ENCODE data around the gene GPC2.
"Not testable (repeated sequence)": the region's sequence is repeated elsewhere in the genome, so short reads cannot be mapped to it uniquely, and the experiment has no call there.

GPC2 gene

GRCh38 chr7:100195222-100195621, 18.0 kb upstream of the GPC2 start:
- Histone ChIP-seq H3K9ac (ENCODE audit: low read length) (no peak overlapping the region), H3K4me3 (ENCODE audit: low read length) (no peak overlapping the region), H3K9me3 (ENCODE audit: control insufficient read depth, low read length) (no peaks in the 10 kb centered on the region), H3K36me3 (ENCODE audit: control insufficient read depth, insufficient read depth, low read length, severe bottlenecking) (no peaks in the 10 kb centered on the region), H3K4me1 (ENCODE audit: control insufficient read depth, insufficient read depth, low read length) (peaks cover 24% of the 10 kb centered on the region), H3K27me3 (replicated peaks; ENCODE audit: control insufficient read depth, insufficient read depth, low read length) (no peaks in the 10 kb centered on the region)
- DNase-seq (ENCODE audit: low read depth) = no peak

GRCh38 chr7:100192969-100193368, 15.8 kb upstream of the GPC2 start:
- Histone ChIP-seq H3K4me1 (ENCODE audit: control insufficient read depth, insufficient read depth, low read length) (peaks cover 30% of the 10 kb centered on the region), H3K9ac (ENCODE audit: low read length) (no peak overlapping the region)
- no peak for DNase-seq (ENCODE audit: low read depth)

GRCh38 chr7:100192281-100192862, 15.2 kb upstream of the GPC2 start:
- not testable (repeated sequence) for H3K27me3 ChIP-seq (replicated peaks; ENCODE audit: control insufficient read depth, insufficient read depth, low read length); DNase-seq (ENCODE audit: low read depth); H3K4me3 ChIP-seq (ENCODE audit: low read length); H3K36me3 ChIP-seq (ENCODE audit: control insufficient read depth, insufficient read depth, low read length, severe bottlenecking); H3K9me3 ChIP-seq (ENCODE audit: control insufficient read depth, low read length)
- peak overlapping the region; percentile 41 for H3K9ac ChIP-seq (ENCODE audit: low read length)
- peaks cover 30% of the 10 kb centered on the region for H3K4me1 ChIP-seq (ENCODE audit: control insufficient read depth, insufficient read depth, low read length)

More at GRCh38 chr7:100192969-100193368, 15.8 kb upstream of the GPC2 start:
- no peaks in the 10 kb centered on the region for H3K27me3 ChIP-seq (replicated peaks; ENCODE audit: control insufficient read depth, insufficient read depth, low read length)
- H3K4me3 ChIP-seq (ENCODE audit: low read length) = no peak overlapping the region
- H3K36me3 ChIP-seq (ENCODE audit: control insufficient read depth, insufficient read depth, low read length, severe bottlenecking) = no peaks in the 10 kb centered on the region
- H3K9me3 ChIP-seq (ENCODE audit: control insufficient read depth, low read length) = no peaks in the 10 kb centered on the region

- Histone ChIP-seq H3K4me3 (ENCODE audit: low read length) (no peak overlapping the region), H3K36me3 (ENCODE audit: control insufficient read depth, insufficient read depth, low read length, severe bottlenecking) (no peaks in the 10 kb centered on the region), H3K4me1 (ENCODE audit: control insufficient read depth, insufficient read depth, low read length) (peaks cover 30% of the 10 kb centered on the region), H3K9ac (ENCODE audit: low read length) (peak overlapping the region; percentile 41), H3K9me3 (ENCODE audit: control insufficient read depth, low read length) (no peaks in the 10 kb centered on the region), H3K27me3 (replicated peaks; ENCODE audit: control insufficient read depth, insufficient read depth, low read length) (no peaks in the 10 kb centered on the region)
- DNase-seq (ENCODE audit: low read depth) = peak; percentile 34
Measured at GRCh38 chr7:100191775-100192174, 14.6 kb upstream of the GPC2 start.

- peak; percentile 65 for DNase-seq (ENCODE audit: low read depth)
- Histone ChIP-seq H3K4me1 (ENCODE audit: control insufficient read depth, insufficient read depth, low read length) (peaks cover 30% of the 10 kb centered on the region), H3K9me3 (ENCODE audit: control insufficient read depth, low read length) (no peaks in the 10 kb centered on the region), H3K4me3 (ENCODE audit: low read length) (no peak overlapping the region), H3K27me3 (replicated peaks; ENCODE audit: control insufficient read depth, insufficient read depth, low read length) (no peaks in the 10 kb centered on the region), H3K36me3 (ENCODE audit: control insufficient read depth, insufficient read depth, low read length, severe bottlenecking) (no peaks in the 10 kb centered on the region), H3K9ac (ENCODE audit: low read length) (peak overlapping the region; percentile 66)
Measured at GRCh38 chr7:100190048-100190711, 13.0 kb upstream of the GPC2 start.

GRCh38 chr7:100189061-100189460, 11.9 kb upstream of the GPC2 start:
- Histone ChIP-seq H3K4me1 (ENCODE audit: control insufficient read depth, insufficient read depth, low read length) (peaks cover 30% of the 10 kb centered on the region), H3K36me3 (ENCODE audit: control insufficient read depth, insufficient read depth, low read length, severe bottlenecking) (no peaks in the 10 kb centered on the region), H3K27me3 (replicated peaks; ENCODE audit: control insufficient read depth, insufficient read depth, low read length) (no peaks in the 10 kb centered on the region), H3K9ac (ENCODE audit: low read length) (no peak overlapping the region), H3K9me3 (ENCODE audit: control insufficient read depth, low read length) (no peaks in the 10 kb centered on the region), H3K4me3 (ENCODE audit: low read length) (no peak overlapping the region)
- no peak for DNase-seq (ENCODE audit: low read depth)

- Histone ChIP-seq H3K27me3 (replicated peaks; ENCODE audit: control insufficient read depth, insufficient read depth, low read length) (no peaks in the 10 kb centered on the region), H3K36me3 (ENCODE audit: control insufficient read depth, insufficient read depth, low read length, severe bottlenecking) (no peaks in the 10 kb centered on the region), H3K9ac (ENCODE audit: low read length) (no peak overlapping the region), H3K4me3 (ENCODE audit: low read length) (no peak overlapping the region), H3K9me3 (ENCODE audit: control insufficient read depth, low read length) (no peaks in the 10 kb centered on the region), H3K4me1 (ENCODE audit: control insufficient read depth, insufficient read depth, low read length) (peaks cover 11% of the 10 kb centered on the region)
- no peak for DNase-seq (ENCODE audit: low read depth)
Measured at GRCh38 chr7:100185726-100186125, 8.5 kb upstream of the GPC2 start.

- not testable (repeated sequence) for H3K4me3 ChIP-seq (ENCODE audit: low read length); H3K9me3 ChIP-seq (ENCODE audit: control insufficient read depth, low read length); H3K9ac ChIP-seq (ENCODE audit: low read length); DNase-seq (ENCODE audit: low read depth); H3K27me3 ChIP-seq (replicated peaks; ENCODE audit: control insufficient read depth, insufficient read depth, low read length); H3K4me1 ChIP-seq (ENCODE audit: control insufficient read depth, insufficient read depth, low read length); H3K36me3 ChIP-seq (ENCODE audit: control insufficient read depth, insufficient read depth, low read length, severe bottlenecking)
Measured at GRCh38 chr7:100183090-100183489, 5.9 kb upstream of the GPC2 start.

GRCh38 chr7:100182616-100183015, 5.4 kb upstream of the GPC2 start:
- not testable (repeated sequence) for DNase-seq (ENCODE audit: low read depth); H3K4me3 ChIP-seq (ENCODE audit: low read length); H3K9me3 ChIP-seq (ENCODE audit: control insufficient read depth, low read length); H3K36me3 ChIP-seq (ENCODE audit: control insufficient read depth, insufficient read depth, low read length, severe bottlenecking); H3K4me1 ChIP-seq (ENCODE audit: control insufficient read depth, insufficient read depth, low read length); H3K27me3 ChIP-seq (replicated peaks; ENCODE audit: control insufficient read depth, insufficient read depth, low read length); H3K9ac ChIP-seq (ENCODE audit: low read length)

- not testable (repeated sequence) for H3K4me1 ChIP-seq (ENCODE audit: control insufficient read depth, insufficient read depth, low read length); H3K4me3 ChIP-seq (ENCODE audit: low read length); DNase-seq (ENCODE audit: low read depth); H3K9me3 ChIP-seq (ENCODE audit: control insufficient read depth, low read length); H3K9ac ChIP-seq (ENCODE audit: low read length); H3K36me3 ChIP-seq (ENCODE audit: control insufficient read depth, insufficient read depth, low read length, severe bottlenecking); H3K27me3 ChIP-seq (replicated peaks; ENCODE audit: control insufficient read depth, insufficient read depth, low read length)
Measured at GRCh38 chr7:100180084-100180483, 2.9 kb upstream of the GPC2 start.

GRCh38 chr7:100176096-100177044, 811 bp downstream of the GPC2 start:
- no peaks in the 10 kb centered on the region for H3K9me3 ChIP-seq (ENCODE audit: control insufficient read depth, low read length)
- peaks cover 20% of the 10 kb centered on the region for H3K27me3 ChIP-seq (replicated peaks; ENCODE audit: control insufficient read depth, insufficient read depth, low read length)
- peak overlapping the region; percentile 83 for H3K4me3 ChIP-seq (ENCODE audit: low read length)
- H3K9ac ChIP-seq (ENCODE audit: low read length) = peak overlapping the region; percentile 78
- no peak for DNase-seq (ENCODE audit: low read depth)
- no peaks in the 10 kb centered on the region for H3K4me1 ChIP-seq (ENCODE audit: control insufficient read depth, insufficient read depth, low read length)
- H3K36me3 ChIP-seq (ENCODE audit: control insufficient read depth, insufficient read depth, low read length, severe bottlenecking) = no peaks in the 10 kb centered on the region

Data from adipocyte (in vitro differentiated cells).